UCSD-AML1 (cell line): ENCODE data around the gene ANKRD34A.

Source experiments
- DNase-seq: peaks from one replicate; lab custom pipeline; 2025; ENCODE audit not compliant: unreplicated experiment; lab: John Stamatoyannopoulos, UW

The ANKRD34A gene

DNA sequence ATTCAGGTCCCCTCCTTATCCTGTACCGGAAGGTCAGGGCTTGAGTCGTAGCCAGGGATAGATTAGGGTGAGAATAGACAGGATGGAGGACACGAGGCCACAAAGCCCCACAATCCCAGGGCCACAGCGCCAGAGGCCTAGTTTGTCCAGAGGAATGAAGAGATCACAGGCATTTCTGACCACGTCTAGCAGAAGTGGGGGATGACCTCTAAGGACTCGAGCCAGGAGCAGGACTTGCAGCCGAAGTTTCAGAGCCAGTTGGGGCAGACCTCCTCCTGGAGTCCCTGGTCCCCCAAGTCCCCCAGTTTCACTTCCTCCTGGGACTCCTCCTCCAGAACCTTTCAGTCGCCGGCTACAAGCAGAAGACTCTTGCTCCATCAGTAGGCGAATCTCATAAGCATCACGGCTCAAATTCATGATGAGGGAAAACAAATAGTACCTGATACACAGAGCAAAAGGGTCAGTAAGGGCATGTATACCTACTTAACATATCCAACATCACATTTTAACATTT lies 52.2 kb downstream of the ANKRD34A start:
- no peak for DNase-seq
